GM06990 (cell line): ENCODE measurements around the gene CDH4.

Source experiments
- DNase-seq: peaks from one replicate; pipeline ENCODE4 v3.0.0-alpha.2; 2011; ENCODE audit not compliant: insufficient read length; ENCODE audit errors: extremely low read depth
- H3K27me3 ChIP-seq: replicated peaks from 2 replicates; pipeline ENCODE4 v1.6.0; 2011; ENCODE audit warnings: low read length; ENCODE audit not compliant: control insufficient read depth, insufficient read depth
- H3K36me3 ChIP-seq: 2 replicates; pipeline ENCODE4 v1.5.1; 2011; ENCODE audit warnings: low read length; ENCODE audit not compliant: control insufficient read depth, insufficient read depth
- H3K4me3 ChIP-seq: replicated peaks from 2 replicates; pipeline ENCODE4 v1.5.1; 2011; ENCODE audit warnings: low read depth, mild to moderate bottlenecking, control low read depth, low read length
- TF ChIP-seq, protein P1 (sequence below): IDR thresholded peaks from 2 replicates; pipeline ENCODE4 v1.5.1; 2011; ENCODE audit warnings: low read length, control low read depth, mild to moderate bottlenecking, inconsistent platforms; ENCODE audit not compliant: insufficient read depth, poor library complexity, severe bottlenecking

The CDH4 gene

GRCh38 chr20:61848851-61849250, 596.8 kb downstream of the CDH4 start:
- DNase-seq: no peak
- Histone ChIP-seq H3K27me3 (no peaks in the 10 kb centered on the region), H3K36me3 (no peaks in the 10 kb centered on the region), H3K4me3 (no peak overlapping the region)
- TF ChIP-seq, protein P1, sequence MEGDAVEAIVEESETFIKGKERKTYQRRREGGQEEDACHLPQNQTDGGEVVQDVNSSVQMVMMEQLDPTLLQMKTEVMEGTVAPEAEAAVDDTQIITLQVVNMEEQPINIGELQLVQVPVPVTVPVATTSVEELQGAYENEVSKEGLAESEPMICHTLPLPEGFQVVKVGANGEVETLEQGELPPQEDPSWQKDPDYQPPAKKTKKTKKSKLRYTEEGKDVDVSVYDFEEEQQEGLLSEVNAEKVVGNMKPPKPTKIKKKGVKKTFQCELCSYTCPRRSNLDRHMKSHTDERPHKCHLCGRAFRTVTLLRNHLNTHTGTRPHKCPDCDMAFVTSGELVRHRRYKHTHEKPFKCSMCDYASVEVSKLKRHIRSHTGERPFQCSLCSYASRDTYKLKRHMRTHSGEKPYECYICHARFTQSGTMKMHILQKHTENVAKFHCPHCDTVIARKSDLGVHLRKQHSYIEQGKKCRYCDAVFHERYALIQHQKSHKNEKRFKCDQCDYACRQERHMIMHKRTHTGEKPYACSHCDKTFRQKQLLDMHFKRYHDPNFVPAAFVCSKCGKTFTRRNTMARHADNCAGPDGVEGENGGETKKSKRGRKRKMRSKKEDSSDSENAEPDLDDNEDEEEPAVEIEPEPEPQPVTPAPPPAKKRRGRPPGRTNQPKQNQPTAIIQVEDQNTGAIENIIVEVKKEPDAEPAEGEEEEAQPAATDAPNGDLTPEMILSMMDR: no peak

DNA sequence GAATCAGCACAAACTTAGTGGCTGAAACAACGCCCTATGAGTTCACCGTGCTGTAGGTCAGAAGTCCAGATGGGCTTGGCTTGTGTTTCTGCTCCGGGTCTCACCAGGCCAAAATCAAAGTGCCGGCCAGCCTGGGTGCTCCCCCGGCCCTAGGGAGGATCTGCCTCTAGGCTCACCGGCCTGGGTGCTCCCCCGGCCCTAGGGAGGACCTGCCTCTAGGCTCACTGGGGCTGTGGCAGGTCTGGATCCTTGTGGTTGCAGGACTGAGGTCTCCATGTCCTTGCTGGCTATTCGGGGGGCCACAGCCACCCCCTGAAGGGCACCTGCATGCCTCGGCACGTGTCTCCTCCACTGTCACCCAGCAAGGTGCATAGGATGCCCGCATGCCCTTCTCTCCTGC, 597.3 kb downstream of the CDH4 start:
- TF ChIP-seq, protein P1: no peak
- no peaks in the 10 kb centered on the region for H3K36me3 ChIP-seq
- H3K27me3 ChIP-seq: no peaks in the 10 kb centered on the region
- DNase-seq: no peak
- no peak overlapping the region for H3K4me3 ChIP-seq

GRCh38 chr20:61849822-61850221, 597.8 kb downstream of the CDH4 start:
- TF ChIP-seq, protein P1: no peak
- Histone ChIP-seq H3K4me3 (no peak overlapping the region), H3K27me3 (no peaks in the 10 kb centered on the region), H3K36me3 (no peaks in the 10 kb centered on the region)
- no peak for DNase-seq

DNA sequence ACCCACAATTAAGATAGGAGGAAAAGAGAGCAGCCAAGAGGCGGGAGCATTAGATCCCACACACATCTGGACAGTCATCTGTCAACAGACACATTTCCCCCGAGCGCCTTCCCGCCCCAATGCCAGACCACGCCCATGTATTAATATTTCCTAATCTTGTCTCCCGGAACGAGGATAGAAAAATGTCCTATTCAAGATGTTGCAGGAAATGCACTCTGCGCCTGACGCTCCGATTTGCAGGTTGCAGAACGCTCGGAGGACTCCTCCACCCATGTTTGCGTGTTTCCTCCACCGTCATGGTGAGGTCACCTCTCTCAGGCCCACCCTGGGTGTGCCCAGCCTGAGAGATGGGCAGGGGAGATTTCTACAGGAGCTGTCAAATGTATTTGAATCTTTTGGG, 598.4 kb downstream of the CDH4 start:
- no peaks in the 10 kb centered on the region for H3K36me3 ChIP-seq
- TF ChIP-seq, protein P1: no peak
- no peak overlapping the region for H3K4me3 ChIP-seq
- DNase-seq: no peak
- no peaks in the 10 kb centered on the region for H3K27me3 ChIP-seq

GRCh38 chr20:61850926-61851900, 599.2 kb downstream of the CDH4 start:
- no peaks in the 10 kb centered on the region for H3K36me3 ChIP-seq
- no peak for DNase-seq
- no peaks in the 10 kb centered on the region for H3K27me3 ChIP-seq
- no peak overlapping the region for H3K4me3 ChIP-seq
- TF ChIP-seq, protein P1: no peak
